C4-2B (cell line): ENCODE results near the gene CELSR2.
A peak's percentile ranks its signal among the peaks of the same experiment; 100 is the strongest.
"Not testable (repeated sequence)": the region's sequence is repeated elsewhere in the genome, so short reads cannot be mapped to it uniquely, and the experiment has no call there.

Experiments used
- H3K27ac ChIP-seq: fragments of 450-650 bp; 2 replicates; pipeline ENCODE4 v1.5.1; 2017
- CTCF ChIP-seq: fragments of 450-650 bp; conservative IDR thresholded peaks from 2 replicates; pipeline ENCODE4 v1.5.1; 2017; ENCODE audit warnings: mild to moderate bottlenecking
- ZFX ChIP-seq: fragments of 450-650 bp; IDR thresholded peaks from 2 replicates; pipeline ENCODE4 v1.6.1; 2017

Gene CELSR2

DNA sequence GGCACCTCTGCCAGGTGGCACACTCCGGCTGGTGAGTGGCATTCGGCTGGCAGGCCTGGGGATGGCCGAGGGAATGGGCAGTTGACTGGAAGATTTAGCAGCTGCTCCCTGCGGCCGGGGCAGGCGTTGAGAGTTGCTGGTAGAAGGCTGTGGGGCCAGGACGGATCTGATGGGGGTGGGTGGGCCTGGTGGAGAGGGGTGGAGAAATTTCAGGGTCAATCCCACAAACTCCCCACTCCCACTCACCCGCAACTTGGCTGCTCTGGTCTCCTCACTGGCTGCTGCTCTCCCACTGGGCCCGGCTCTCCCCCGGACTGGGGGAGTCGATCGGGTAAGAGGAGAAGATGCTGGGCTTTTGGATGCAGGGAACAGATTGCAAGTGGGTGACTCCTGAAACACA lies 31.5 kb downstream of the CELSR2 start:
- no peak for TF ChIP-seq CTCF
- TF ChIP-seq ZFX = no peak
- H3K27ac ChIP-seq = no peak overlapping the region

- peak overlapping the region; percentile 88 for H3K27ac ChIP-seq
- TF ChIP-seq CTCF = no peak
- no peak for TF ChIP-seq ZFX
These were observed 32.5 kb downstream of the CELSR2 start for GRCh38 chr1:109281680-109282496.

DNA sequence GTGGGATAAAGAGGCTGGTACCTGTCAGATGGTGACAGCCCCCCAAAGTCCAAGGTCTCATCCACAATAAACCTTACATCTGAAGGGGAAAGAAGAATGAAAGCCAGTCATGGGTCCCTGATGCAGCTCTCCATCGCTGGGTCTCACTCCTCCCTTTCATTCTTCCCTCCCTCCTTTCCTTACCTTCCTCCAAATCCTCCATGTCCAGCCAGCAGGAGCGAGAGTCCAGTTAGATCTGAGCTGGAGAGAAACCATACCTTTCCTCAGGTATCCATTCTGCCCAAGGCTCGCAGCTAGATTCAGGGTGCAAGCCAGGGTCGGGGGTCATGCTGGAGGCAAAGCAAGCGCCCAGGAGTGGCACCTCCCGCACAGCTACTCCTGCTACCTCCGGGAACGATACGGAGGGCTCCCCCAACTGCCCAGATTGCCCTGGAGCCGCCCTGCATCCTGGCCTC lies 33.2 kb downstream of the CELSR2 start:
- H3K27ac ChIP-seq = peak overlapping the region; percentile 88
- no peak for TF ChIP-seq ZFX
- no peak for TF ChIP-seq CTCF

- H3K27ac ChIP-seq = peak within 1 kb of the TSS; percentile 88
- TF ChIP-seq ZFX (no peak), CTCF (peak; percentile 57)
These were observed 33.8 kb downstream of the CELSR2 start, which contains the start of gene PSRC1 for GRCh38 chr1:109282952-109283747. PSRC1 (minus strand) TSS chr1:109283145.

DNA sequence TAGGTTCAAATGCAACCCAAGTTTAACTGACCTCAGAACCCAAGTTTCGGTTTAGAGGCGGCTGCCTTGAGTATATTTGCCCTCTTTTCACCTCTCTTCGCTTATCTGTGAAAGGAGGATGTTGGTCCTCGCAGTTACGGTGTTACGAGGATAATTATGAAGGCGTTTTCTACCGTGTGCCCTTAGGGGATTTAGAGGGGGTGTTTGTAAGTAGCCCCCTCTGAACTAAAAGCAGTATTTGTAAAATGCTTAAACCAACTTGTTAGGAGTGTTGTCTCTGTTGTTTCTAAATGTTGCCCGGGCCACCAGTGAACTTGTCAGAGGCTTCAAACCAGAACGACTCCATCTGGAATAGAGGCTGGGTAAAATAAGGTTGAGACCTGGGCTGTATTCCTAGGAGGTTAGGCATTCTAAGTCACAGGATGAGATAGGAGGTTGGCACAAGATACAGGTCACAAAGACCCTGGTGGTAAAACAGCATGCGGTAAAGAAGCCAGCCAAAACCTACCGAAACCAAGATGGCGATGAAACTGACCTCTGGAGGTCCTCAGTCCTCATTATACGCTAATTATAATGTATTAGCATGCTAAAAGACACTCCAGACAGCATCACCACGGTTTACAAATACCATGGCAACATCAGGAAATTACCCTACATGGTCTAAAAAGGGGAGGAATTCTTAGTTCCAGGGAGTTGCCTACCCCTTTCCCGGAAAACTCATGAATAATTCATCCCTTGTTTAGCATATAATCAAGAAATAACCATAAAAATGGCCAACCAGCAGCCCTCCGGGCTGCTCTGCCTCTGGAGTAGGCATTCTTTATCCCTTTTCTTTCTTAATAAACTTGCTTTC lies 34.6 kb downstream of the CELSR2 start:
- no peak for TF ChIP-seq CTCF
- H3K27ac ChIP-seq = peak overlapping the region; percentile 88

DNA sequence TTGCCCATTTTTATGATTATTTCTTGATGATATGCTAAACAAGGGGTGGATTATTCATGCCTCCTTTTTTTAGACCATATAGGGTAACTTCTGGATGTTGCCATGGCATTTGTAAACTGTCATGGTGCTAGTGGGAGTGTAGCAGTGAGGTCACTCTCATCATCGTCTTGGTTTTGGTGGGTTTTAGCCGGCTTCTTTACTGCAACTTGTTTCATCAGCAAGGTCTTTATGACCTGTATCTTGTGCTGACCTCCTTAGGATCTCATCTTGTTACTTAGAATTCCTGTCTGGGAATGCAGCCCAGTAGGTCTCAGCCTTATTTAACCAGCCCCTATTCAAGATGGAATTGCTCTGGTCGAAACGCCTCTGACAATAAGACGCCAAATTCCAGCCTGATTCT lies 37.4 kb downstream of the CELSR2 start:
- not testable (repeated sequence) for H3K27ac ChIP-seq

DNA sequence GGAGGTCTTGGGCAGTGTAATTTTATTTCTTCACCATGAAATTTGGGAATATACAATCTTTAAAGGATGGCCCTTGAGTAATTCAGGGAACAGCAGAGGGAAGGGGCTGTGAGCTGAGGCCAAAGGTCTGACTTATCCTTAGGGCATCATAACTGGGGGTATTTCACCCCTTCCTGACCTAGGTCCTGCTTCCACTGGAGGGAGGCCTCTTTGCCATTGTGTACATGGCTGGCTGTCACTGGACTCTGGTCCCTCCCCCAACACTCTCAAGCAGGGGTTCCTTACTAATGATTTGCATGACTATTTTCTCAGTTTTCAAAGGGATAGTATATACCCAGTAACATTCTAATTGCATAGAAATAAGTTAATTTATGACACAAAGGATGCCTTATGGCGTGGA lies 40.8 kb downstream of the CELSR2 start:
- TF ChIP-seq ZFX = no peak
- no peak for TF ChIP-seq CTCF
- no peak overlapping the region for H3K27ac ChIP-seq
